Right cardiac atrium (tissue), 5 donors: ENCODE results near the gene SPRR2B. TPM values are rescaled to one million over a fixed set of nuclear protein-coding genes. Genes with fewer than 3 reads are reported as not detected.
"Not testable (repeated sequence)": the region's sequence is repeated elsewhere in the genome, so short reads cannot be mapped to it uniquely, and the experiment has no call there.

Source experiments
- ATAC-seq, 2 donors: fragments of 200-7000 bp; cut with Tn5 transposase; one replicate each; pipeline versions ENCODE4 v1.8.0 to v1.9.1; 2020; ENCODE audit warnings: moderate library complexity in 2 of 2, mild to moderate bottlenecking in 1 of 2
- DNase-seq, 3 donors: peaks; one replicate each; pipeline ENCODE4 v3.0.0-alpha.2; 2020
- H3K27ac ChIP-seq: one replicate; pipeline ENCODE4 v1.5.1; 2013; ENCODE audit warnings: mild to moderate bottlenecking, low read length, control low read depth, moderate library complexity
- H3K27me3 ChIP-seq: one replicate; pipeline ENCODE4 v1.6.1; 2013; ENCODE audit not compliant: control insufficient read depth, insufficient read depth
- H3K4me1 ChIP-seq: one replicate; pipeline ENCODE4 v1.6.1; 2013; ENCODE audit warnings: low read length; ENCODE audit not compliant: control insufficient read depth, insufficient read depth
- H3K4me3 ChIP-seq: one replicate; pipeline ENCODE4 v1.5.1; 2013; ENCODE audit warnings: low read length, control low read depth
- H3K9me3 ChIP-seq: one replicate; pipeline ENCODE4 v1.6.1; 2013; ENCODE audit warnings: low read length; ENCODE audit not compliant: control insufficient read depth
- WGBS: extraction: QIAGEN DNeasy Blood & Tissue Kit; methylation state at CpG from one replicate; pipeline ENCODE4 v1.1.7; 2013; 5-methylcytosine and 5-hydroxymethylcytosine counted together
- intact Hi-C, 4 donors: fragments of 100-400 bp; cut with DNase I; formaldehyde crosslinking; loops; one replicate each; pipeline versions ENCODE4 v1.11.0 to v1.14.0; 2022 to 2023
- polyA plus RNA-seq: library from polyadenylated mRNA; stranded (reverse); fragments of 200-250 nt; gene quantifications from one replicate; pipeline ENCODE4 v1.2.3, GENCODE V29; 2013
- total RNA-seq, 4 donors: library from RNA; stranded (reverse); fragmentation: NEBNext Ultra II Directional; extraction: Animal tissue kit (Norgen Biotek cat#: 25700); gene quantifications; one replicate each; pipeline ENCODE4 v1.2.1, GENCODE V29; 2021
- donor health status: healthy with polysubstance abuse.
- donor health status: DM: no; HTN: yes; CAD: no.
- donor health status: DM: no; HTN: no; CAD: no.
- donor health status: DM: no; HTN: yes; CAD: no; lungs with severe emphysema.
- donor health status: DM: yes; HTN: yes; CAD: no.

Gene SPRR2B
- total and polyA plus RNA-seq, 5 donors, result not detected

DNA sequence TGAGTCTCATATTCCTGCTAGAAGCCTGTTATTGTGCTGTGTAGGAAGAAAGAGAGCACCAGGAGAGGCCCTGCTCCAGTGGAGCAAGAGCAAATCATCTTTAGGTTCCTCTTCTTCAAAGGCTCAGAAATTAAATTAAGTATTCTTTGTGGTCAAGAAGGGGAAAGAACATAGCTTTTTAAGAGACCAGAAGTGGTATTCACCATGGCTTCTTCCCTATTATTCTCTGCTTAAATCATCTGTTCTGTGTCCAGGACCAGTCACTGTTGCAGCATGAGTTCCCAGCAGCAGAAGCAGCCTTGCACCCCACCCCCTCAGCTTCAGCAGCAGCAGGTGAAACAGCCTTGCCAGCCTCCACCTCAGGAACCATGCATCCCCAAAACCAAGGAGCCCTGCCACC lies 39.3 kb downstream of the SPRR2B start:
- intact Hi-C loops, result no loop called here
- no peak overlapping the region for H3K27ac ChIP-seq
- no peaks in the 10 kb centered on the region for H3K27me3 ChIP-seq

GRCh38 chr1:153030895-153031294 lies 40.5 kb downstream of the SPRR2B start, which contains the start of gene SPRR1B:
SPRR1B (plus strand) TSS chr1:153031203; CDS start chr1:153032346, 1,143 bp downstream.
- no peaks in the 10 kb centered on the region for H3K4me1 ChIP-seq
- intact Hi-C loops, result no loop called here
- DNase-seq, result no peak
- H3K27ac ChIP-seq, result no peak within 1 kb of the TSS
- H3K9me3 ChIP-seq, result no peaks in the 10 kb centered on the region
- ATAC-seq, result no peak
- H3K27me3 ChIP-seq, result no peaks in the 10 kb centered on the region
- no peak within 1 kb of the TSS for H3K4me3 ChIP-seq

More for the DNA sequence above, 39.3 kb downstream of the SPRR2B start:
- Histone ChIP-seq H3K9me3 (no peaks in the 10 kb centered on the region), H3K4me1 (no peaks in the 10 kb centered on the region), H3K4me3 (no peak overlapping the region)
- DNase-seq, result no peak
- no peak for ATAC-seq

GRCh38 chr1:153028766-153029165 lies 42.6 kb downstream of the SPRR2B start:
- Histone ChIP-seq H3K27ac (no peak overlapping the region), H3K9me3 (no peaks in the 10 kb centered on the region), H3K4me3 (no peak overlapping the region), H3K4me1 (no peaks in the 10 kb centered on the region), H3K27me3 (no peaks in the 10 kb centered on the region)
- no peak for ATAC-seq
- intact Hi-C loops, result no loop called here
- WGBS, result 63% methylated on average over 1 of the region's 1 CpG
- DNase-seq, result no peak

- Histone ChIP-seq H3K27ac (no peak overlapping the region), H3K4me3 (no peak overlapping the region), H3K9me3 (no peaks in the 10 kb centered on the region), H3K27me3 (no peaks in the 10 kb centered on the region), H3K4me1 (no peaks in the 10 kb centered on the region)
- DNase-seq, result no peak
- intact Hi-C loops, result no loop called here
- 70% methylated on average over 1 of the region's 1 CpG for WGBS
- ATAC-seq, result no peak
Observed at GRCh38 chr1:153025797-153026196, 45.6 kb downstream of the SPRR2B start.

- Histone ChIP-seq H3K27me3 (no peaks in the 10 kb centered on the region), H3K4me3 (no peak overlapping the region), H3K9me3 (no peaks in the 10 kb centered on the region), H3K4me1 (no peaks in the 10 kb centered on the region), H3K27ac (no peak overlapping the region)
- intact Hi-C loops, result no loop called here
- ATAC-seq (no peak), DNase-seq (no peak)
- 75% methylated on average over 1 of the region's 1 CpG for WGBS
Observed at GRCh38 chr1:153024413-153024812, 47.0 kb downstream of the SPRR2B start.

GRCh38 chr1:153023109-153023508 lies 48.3 kb downstream of the SPRR2B start:
- DNase-seq, result no peak
- Histone ChIP-seq H3K4me1 (no peaks in the 10 kb centered on the region), H3K9me3 (no peaks in the 10 kb centered on the region), H3K27ac (no peak overlapping the region), H3K27me3 (no peaks in the 10 kb centered on the region), H3K4me3 (no peak overlapping the region)
- intact Hi-C loops, result no loop called here
- WGBS, result 85% methylated on average over 7 of the region's 7 CpGs
- ATAC-seq, result no peak

- DNase-seq, H3K27ac ChIP-seq, H3K4me3 ChIP-seq, H3K4me1 ChIP-seq, H3K9me3 ChIP-seq, ATAC-seq, H3K27me3 ChIP-seq, intact Hi-C loops: not testable (repeated sequence)
- WGBS, result 40% methylated on average over 9 of the region's 9 CpGs
Observed at GRCh38 chr1:153022340-153022739, 49.1 kb downstream of the SPRR2B start.

- DNase-seq, H3K4me1 ChIP-seq, H3K4me3 ChIP-seq, intact Hi-C loops, H3K27me3 ChIP-seq, H3K27ac ChIP-seq, H3K9me3 ChIP-seq, ATAC-seq: not testable (repeated sequence)
- 6% methylated on average over 2 of the region's 2 CpGs for WGBS
Observed at GRCh38 chr1:153021829-153022228, 49.6 kb downstream of the SPRR2B start.

Other genes with a start within 250 kb of the SPRR2B start
- gene LCE1A, start 244.1 kb downstream of the SPRR2B start, total RNA-seq, result not detected
- not detected for gene LCE1A, start 244.1 kb downstream of the SPRR2B start, polyA plus RNA-seq
- gene LCE6A, start 228.8 kb downstream of the SPRR2B start, total RNA-seq, result not detected
- not detected for gene LCE6A, start 228.8 kb downstream of the SPRR2B start, polyA plus RNA-seq
- not detected for gene LCE7A, start 211.6 kb downstream of the SPRR2B start, total RNA-seq
- gene LCE7A, start 211.6 kb downstream of the SPRR2B start, polyA plus RNA-seq, result not detected
- gene SMCP, start 193.3 kb downstream of the SPRR2B start, total RNA-seq, result not detected
- gene SMCP, start 193.3 kb downstream of the SPRR2B start, polyA plus RNA-seq, result not detected
- gene IVL, start 163.1 kb downstream of the SPRR2B start, total RNA-seq, result not detected
- gene IVL, start 163.1 kb downstream of the SPRR2B start, polyA plus RNA-seq, result not detected
- gene SPRR5, start 124.4 kb downstream of the SPRR2B start, total RNA-seq, result not detected
- not detected for gene SPRR5, start 124.4 kb downstream of the SPRR2B start, polyA plus RNA-seq
- gene SPRR4, start 101.0 kb downstream of the SPRR2B start, total RNA-seq, result not detected
- not detected for gene SPRR4, start 101.0 kb downstream of the SPRR2B start, polyA plus RNA-seq
- not detected for gene SPRR1A, start 87.5 kb downstream of the SPRR2B start, total RNA-seq
- not detected for gene SPRR1A, start 87.5 kb downstream of the SPRR2B start, polyA plus RNA-seq
- gene SPRR3, start 69.9 kb downstream of the SPRR2B start, total RNA-seq, result not detected
- gene SPRR3, start 69.9 kb downstream of the SPRR2B start, polyA plus RNA-seq, result 0.50 TPM
- not detected for gene SPRR1B, start 40.4 kb downstream of the SPRR2B start, total RNA-seq
- gene SPRR1B, start 40.4 kb downstream of the SPRR2B start, polyA plus RNA-seq, result not detected
- gene SPRR2D, start 30.5 kb downstream of the SPRR2B start, total RNA-seq, result not detected
- gene SPRR2D, start 30.5 kb downstream of the SPRR2B start, polyA plus RNA-seq, result not detected
- gene SPRR2A, start 14.1 kb downstream of the SPRR2B start, total RNA-seq, result not detected
- 0.14 TPM for gene SPRR2A, start 14.1 kb downstream of the SPRR2B start, polyA plus RNA-seq
- not detected for gene SPRR2E, start 22.9 kb upstream of the SPRR2B start, total RNA-seq
- not detected for gene SPRR2E, start 22.9 kb upstream of the SPRR2B start, polyA plus RNA-seq
- under 1 TPM in 1 of 4 donors, not detected in 3; 0.37 TPM for gene SPRR2F, start 41.9 kb upstream of the SPRR2B start, total RNA-seq
- not detected for gene SPRR2F, start 41.9 kb upstream of the SPRR2B start, polyA plus RNA-seq
- gene SPRR2G, start 79.3 kb upstream of the SPRR2B start, total RNA-seq, result not detected
- not detected for gene SPRR2G, start 79.3 kb upstream of the SPRR2B start, polyA plus RNA-seq
- gene LELP1, start 131.8 kb upstream of the SPRR2B start, total RNA-seq, result not detected
- gene LELP1, start 131.8 kb upstream of the SPRR2B start, polyA plus RNA-seq, result not detected
- not detected for gene PRR9, start 146.0 kb upstream of the SPRR2B start, total RNA-seq
- gene PRR9, start 146.0 kb upstream of the SPRR2B start, polyA plus RNA-seq, result not detected
- not detected for gene LORICRIN, start 188.1 kb upstream of the SPRR2B start, total RNA-seq
- not detected for gene LORICRIN, start 188.1 kb upstream of the SPRR2B start, polyA plus RNA-seq
- gene PGLYRP3, start 241.3 kb upstream of the SPRR2B start, total RNA-seq, result not detected
- gene PGLYRP3, start 241.3 kb upstream of the SPRR2B start, polyA plus RNA-seq, result not detected